Hepatocyte (in vitro differentiated cells): Measurements from ENCODE around the gene SLC39A1.

Experiments
- CTCF ChIP-seq: fragments of 200-600 bp; sonication (generic); IDR thresholded peaks from 2 replicates; pipeline ENCODE4 v1.5.1; 2016; ENCODE audit warnings: antibody characterized with exemption, mild to moderate bottlenecking; ENCODE audit not compliant: poor library complexity
- EZH2 ChIP-seq: fragments of 200-600 bp; sonication (generic); IDR thresholded peaks from 2 replicates; pipeline ENCODE4 v1.6.1; 2016; ENCODE audit warnings: antibody characterized with exemption, mild to moderate bottlenecking, borderline replicate concordance
- EZH2phosphoT487 ChIP-seq: fragments of 200-600 bp; sonication (generic); IDR thresholded peaks from one replicate; pipeline ENCODE4 v1.6.1; 2018; ENCODE audit warnings: antibody characterized with exemption, mild to moderate bottlenecking, low read depth, moderate library complexity; ENCODE audit not compliant: unreplicated experiment, severe bottlenecking

- no peak for TF ChIP-seq CTCF
- no peak for TF ChIP-seq EZH2phosphoT487
- no peak for TF ChIP-seq EZH2
These were observed 7.0 kb upstream of the SLC39A1 start for GRCh38 chr1:153970346-153970745.
